CD4-positive, CD25-positive, alpha-beta regulatory T cell (primary cell): Measurements from ENCODE around the gene FGD5. TPM values are rescaled to one million over a fixed set of nuclear protein-coding genes. Genes with fewer than 3 reads are reported as not detected.

Experiments used
- ATAC-seq, 2 donors: fragments of 150-1000 bp; cut with Tn5 transposase; one replicate each; pipeline ENCODE4 v1.10.0; 2021; ENCODE audit warnings: low read depth in 2 of 2, moderate number of reproducible peaks in 2 of 2, moderate library complexity in 1 of 2
- DNase-seq, 3 donors: peaks; one replicate each; pipeline versions ENCODE4 v3.0.0 to v3.0.0-alpha.2; 2012 to 2022; ENCODE audit warnings: mixed read lengths in 1 of 3
- H3K27ac ChIP-seq: one replicate; pipeline ENCODE4 v1.7.0; 2013; ENCODE audit warnings: mild to moderate bottlenecking, low read length; ENCODE audit not compliant: insufficient read depth, poor library complexity, severe bottlenecking
- H3K27me3 ChIP-seq: one replicate; pipeline ENCODE4 v1.7.0; 2013; ENCODE audit warnings: low read length; ENCODE audit not compliant: control insufficient read depth, insufficient read depth
- H3K36me3 ChIP-seq: one replicate; pipeline ENCODE4 v1.7.0; 2013; ENCODE audit warnings: mild to moderate bottlenecking, low read length, moderate library complexity; ENCODE audit not compliant: control insufficient read depth, insufficient read depth
- H3K4me1 ChIP-seq: 2 replicates; pipeline ENCODE4 v1.7.0; 2013; ENCODE audit warnings: mild to moderate bottlenecking, low read length; ENCODE audit not compliant: insufficient read depth, control insufficient read depth, poor library complexity, severe bottlenecking
- H3K4me3 ChIP-seq: one replicate; pipeline ENCODE4 v1.7.0; 2013; ENCODE audit warnings: low read depth, mild to moderate bottlenecking, low read length, moderate library complexity
- H3K9me3 ChIP-seq, 2 experiments: 1 replicate in 1 of 2; 2 replicates in 1 of 2; pipeline ENCODE4 v1.7.0; 2013; ENCODE audit warnings: low read length in 2 of 2, mild to moderate bottlenecking in 1 of 2, moderate library complexity in 1 of 2; ENCODE audit not compliant: control insufficient read depth in 2 of 2
- H3K27ac Mint-ChIP-seq, 3 donors: one replicate each; pipeline ENCODE4 v1.8.0; 2020 to 2022; ENCODE audit warnings: mild to moderate bottlenecking in 3 of 3, mixed read lengths in 3 of 3, moderate library complexity in 2 of 3
- H3K27me3 Mint-ChIP-seq: one replicate; pipeline ENCODE4 v1.8.0; 2022; ENCODE audit warnings: mild to moderate bottlenecking, mixed read lengths
- H3K36me3 Mint-ChIP-seq: one replicate; pipeline ENCODE4 v1.8.0; 2020; ENCODE audit warnings: mixed read lengths
- H3K4me1 Mint-ChIP-seq, 4 donors: one replicate each; pipeline ENCODE4 v1.8.0; 2020 to 2022; ENCODE audit warnings: mixed read lengths in 4 of 4, mild to moderate bottlenecking in 1 of 4
- H3K4me3 Mint-ChIP-seq, 4 donors: one replicate each; pipeline ENCODE4 v1.8.0; 2020 to 2022; ENCODE audit warnings: mild to moderate bottlenecking in 4 of 4, mixed read lengths in 4 of 4, moderate library complexity in 3 of 4
- H3K9me3 Mint-ChIP-seq, 7 donors: one replicate each; pipeline ENCODE4 v1.8.0; 2020 to 2022; ENCODE audit warnings: mixed read lengths in 7 of 7, mild to moderate bottlenecking in 3 of 7, moderate library complexity in 2 of 7
- polyA plus RNA-seq, 4 donors: library from polyadenylated mRNA; unstranded; fragments of 300-500 nt; fragmentation: Illumina TruSeq; gene quantifications; one replicate each; pipeline ENCODE4 v1.2.3, GENCODE V29; 2021
- total RNA-seq: library from RNA; stranded (reverse); gene quantifications from one replicate; pipeline ENCODE4 v1.2.3, GENCODE V29; 2022

Gene FGD5
- total and polyA plus RNA-seq, 5 donors from 2014 or later, result 0.13 to 0.79 TPM; not detected in 3

- Mint-ChIP-seq H3K27ac (no peak overlapping the region), H3K4me1 (peaks cover 0 to 2% (median 0%) of the 10 kb centered on the region in 4 donors), H3K27me3 (peaks cover 5% of the 10 kb centered on the region), H3K36me3 (no peaks in the 10 kb centered on the region), H3K9me3 (no peaks in the 10 kb centered on the region), H3K4me3 (no peak overlapping the region)
- H3K27me3 ChIP-seq, result no peaks in the 10 kb centered on the region
- no peaks in the 10 kb centered on the region for H3K4me1 ChIP-seq
- ATAC-seq (no peak), DNase-seq (no peak)
- no peak overlapping the region for H3K27ac ChIP-seq
- H3K4me3 ChIP-seq, result no peak overlapping the region
- H3K9me3 ChIP-seq, result no peaks in the 10 kb centered on the region
- no peaks in the 10 kb centered on the region for H3K36me3 ChIP-seq
Measured at GRCh38 chr3:14799146-14799545, 19.6 kb upstream of the FGD5 start.

- Mint-ChIP-seq H3K27me3 (peaks cover 5% of the 10 kb centered on the region), H3K36me3 (no peaks in the 10 kb centered on the region), H3K9me3 (no peaks in the 10 kb centered on the region), H3K27ac (no peak overlapping the region), H3K4me3 (no peak overlapping the region), H3K4me1 (peaks cover 0 to 2% (median 0%) of the 10 kb centered on the region in 4 donors)
- H3K9me3 ChIP-seq, result no peaks in the 10 kb centered on the region
- H3K4me3 ChIP-seq, result no peak overlapping the region
- no peak for DNase-seq
- no peak overlapping the region for H3K27ac ChIP-seq
- H3K27me3 ChIP-seq, result no peaks in the 10 kb centered on the region
- no peak for ATAC-seq
- no peaks in the 10 kb centered on the region for H3K36me3 ChIP-seq
- H3K4me1 ChIP-seq, result no peaks in the 10 kb centered on the region
Measured at GRCh38 chr3:14801031-14801430, 17.7 kb upstream of the FGD5 start.

- Mint-ChIP-seq H3K27me3 (peaks cover 9% of the 10 kb centered on the region), H3K4me3 (no peak overlapping the region), H3K36me3 (no peaks in the 10 kb centered on the region), H3K4me1 (peaks cover 0 to 2% (median 0%) of the 10 kb centered on the region in 4 donors), H3K27ac (no peak overlapping the region), H3K9me3 (peaks cover 0 to under 1% (median 0%) of the 10 kb centered on the region in 7 donors)
- Histone ChIP-seq H3K27me3 (no peaks in the 10 kb centered on the region), H3K27ac (no peak overlapping the region), H3K4me3 (no peak overlapping the region), H3K36me3 (no peaks in the 10 kb centered on the region), H3K9me3 (no peaks in the 10 kb centered on the region), H3K4me1 (no peaks in the 10 kb centered on the region)
- DNase-seq, result no peak
- ATAC-seq, result no peak
Measured at GRCh38 chr3:14801668-14802380, 16.9 kb upstream of the FGD5 start.

- Mint-ChIP-seq H3K36me3 (no peaks in the 10 kb centered on the region), H3K4me3 (no peak overlapping the region), H3K9me3 (peaks cover 0 to 2% (median 0%) of the 10 kb centered on the region in 7 donors), H3K27ac (no peak overlapping the region), H3K4me1 (peaks cover 0 to 2% (median 0%) of the 10 kb centered on the region in 4 donors), H3K27me3 (peaks cover 11% of the 10 kb centered on the region)
- DNase-seq, result no peak
- Histone ChIP-seq H3K9me3 (no peaks in the 10 kb centered on the region), H3K36me3 (no peaks in the 10 kb centered on the region), H3K27me3 (no peaks in the 10 kb centered on the region), H3K27ac (no peak overlapping the region), H3K4me3 (no peak overlapping the region), H3K4me1 (no peaks in the 10 kb centered on the region)
- ATAC-seq, result no peak
Measured at GRCh38 chr3:14802381-14802731, 16.4 kb upstream of the FGD5 start.

- H3K4me1 Mint-ChIP-seq, result peaks cover 0 to 2% (median 0%) of the 10 kb centered on the region in 4 donors
- Histone ChIP-seq H3K36me3 (no peaks in the 10 kb centered on the region), H3K27ac (no peak overlapping the region), H3K4me1 (no peaks in the 10 kb centered on the region), H3K27me3 (no peaks in the 10 kb centered on the region), H3K9me3 (no peaks in the 10 kb centered on the region), H3K4me3 (no peak overlapping the region)
- H3K36me3 Mint-ChIP-seq, result no peaks in the 10 kb centered on the region
- H3K27me3 Mint-ChIP-seq, result peaks cover 12% of the 10 kb centered on the region
- DNase-seq (peak in 1 of 3 donors; percentile 5), ATAC-seq (no peak)
- H3K9me3 Mint-ChIP-seq, result peaks cover 0 to 2% (median 0%) of the 10 kb centered on the region in 7 donors
- H3K4me3 Mint-ChIP-seq, result no peak overlapping the region
- H3K27ac Mint-ChIP-seq, result peak overlapping the region in 2 of 3 donors; percentile 59 to 68
Measured at GRCh38 chr3:14803101-14803980, 15.4 kb upstream of the FGD5 start.

GRCh38 chr3:14803981-14804834 is 14.6 kb upstream of the FGD5 start:
- H3K36me3 Mint-ChIP-seq, result no peaks in the 10 kb centered on the region
- Histone ChIP-seq H3K4me1 (no peaks in the 10 kb centered on the region), H3K27me3 (peaks cover 2% of the 10 kb centered on the region), H3K4me3 (no peak overlapping the region), H3K36me3 (no peaks in the 10 kb centered on the region), H3K27ac (no peak overlapping the region), H3K9me3 (no peaks in the 10 kb centered on the region)
- no peak for ATAC-seq
- H3K4me1 Mint-ChIP-seq, result peaks cover 0 to 2% (median 0%) of the 10 kb centered on the region in 4 donors
- H3K27ac Mint-ChIP-seq, result peak overlapping the region in 1 of 3 donors; percentile 68
- peaks cover 0 to 2% (median 0%) of the 10 kb centered on the region in 7 donors for H3K9me3 Mint-ChIP-seq
- H3K4me3 Mint-ChIP-seq, result no peak overlapping the region
- H3K27me3 Mint-ChIP-seq, result peaks cover 16% of the 10 kb centered on the region
- no peak for DNase-seq
